22Rv1 (cell line): ENCODE results near the gene ABHD16A.

Experiments
- CTCF ChIP-seq: fragments of 450-650 bp; IDR thresholded peaks from 2 replicates; pipeline ENCODE4 v1.5.1; 2017; ENCODE audit warnings: mild to moderate bottlenecking
- ZFX ChIP-seq: fragments of 450-650 bp; IDR thresholded peaks from 2 replicates; pipeline ENCODE4 v1.6.1; 2017; ENCODE audit warnings: antibody characterized with exemption, borderline replicate concordance

- TF ChIP-seq CTCF (no peak), ZFX (no peak)
Observed at GRCh38 chr6:31750411-31751022, 47.4 kb upstream of the ABHD16A start.
